GM12873 (cell line): ENCODE measurements around the gene ACAD8.

ENCODE experiments used
- TF ChIP-seq, protein P1 (sequence below): IDR thresholded peaks from 2 replicates; pipeline ENCODE4 v1.5.1; 2012; ENCODE audit warnings: low read depth, mild to moderate bottlenecking, moderate library complexity, low read length, control low read depth; ENCODE audit not compliant: insufficient read depth; ENCODE audit errors: missing control alignments

Gene ACAD8

DNA sequence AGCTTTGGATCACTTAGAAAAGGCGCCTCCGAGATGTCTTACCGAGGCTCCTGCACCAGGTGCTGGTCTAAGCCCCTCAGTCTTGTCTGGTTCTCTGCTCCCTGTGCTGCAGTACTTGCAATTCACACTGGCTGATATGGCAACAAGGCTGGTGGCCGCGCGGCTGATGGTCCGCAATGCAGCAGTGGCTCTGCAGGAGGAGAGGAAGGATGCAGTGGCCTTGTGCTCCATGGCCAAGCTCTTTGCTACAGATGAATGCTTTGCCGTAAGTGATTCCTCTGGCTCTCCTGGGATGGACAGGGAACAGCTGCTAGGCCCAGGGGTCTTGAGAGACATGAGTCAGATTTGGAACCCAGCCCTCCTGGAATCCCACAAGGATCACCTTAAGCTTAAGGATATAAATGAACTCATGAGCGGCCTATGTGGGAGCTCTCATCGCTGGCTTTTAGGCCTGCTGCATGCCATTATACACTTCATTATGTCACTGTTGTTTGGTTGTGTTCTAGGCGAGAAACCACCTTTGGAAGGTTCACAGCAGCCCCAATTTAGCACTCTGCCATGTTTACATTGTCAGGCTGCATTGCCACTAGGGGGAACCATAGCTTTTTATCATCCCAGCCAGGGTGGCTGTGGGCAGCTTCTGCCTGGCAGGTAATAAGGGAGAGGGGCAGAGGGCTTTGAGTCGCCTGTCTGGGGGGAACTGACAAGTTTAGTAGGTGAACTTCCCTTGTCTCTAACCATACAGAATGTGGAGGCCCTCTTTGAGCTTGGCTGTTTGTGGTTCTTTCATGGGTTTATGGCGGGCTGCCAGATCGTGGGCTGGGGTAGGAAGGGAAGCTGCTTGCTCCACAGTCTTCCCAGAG is 8.5 kb downstream of the ACAD8 start:
- TF ChIP-seq, protein P1, sequence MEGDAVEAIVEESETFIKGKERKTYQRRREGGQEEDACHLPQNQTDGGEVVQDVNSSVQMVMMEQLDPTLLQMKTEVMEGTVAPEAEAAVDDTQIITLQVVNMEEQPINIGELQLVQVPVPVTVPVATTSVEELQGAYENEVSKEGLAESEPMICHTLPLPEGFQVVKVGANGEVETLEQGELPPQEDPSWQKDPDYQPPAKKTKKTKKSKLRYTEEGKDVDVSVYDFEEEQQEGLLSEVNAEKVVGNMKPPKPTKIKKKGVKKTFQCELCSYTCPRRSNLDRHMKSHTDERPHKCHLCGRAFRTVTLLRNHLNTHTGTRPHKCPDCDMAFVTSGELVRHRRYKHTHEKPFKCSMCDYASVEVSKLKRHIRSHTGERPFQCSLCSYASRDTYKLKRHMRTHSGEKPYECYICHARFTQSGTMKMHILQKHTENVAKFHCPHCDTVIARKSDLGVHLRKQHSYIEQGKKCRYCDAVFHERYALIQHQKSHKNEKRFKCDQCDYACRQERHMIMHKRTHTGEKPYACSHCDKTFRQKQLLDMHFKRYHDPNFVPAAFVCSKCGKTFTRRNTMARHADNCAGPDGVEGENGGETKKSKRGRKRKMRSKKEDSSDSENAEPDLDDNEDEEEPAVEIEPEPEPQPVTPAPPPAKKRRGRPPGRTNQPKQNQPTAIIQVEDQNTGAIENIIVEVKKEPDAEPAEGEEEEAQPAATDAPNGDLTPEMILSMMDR = peak; percentile 71

DNA sequence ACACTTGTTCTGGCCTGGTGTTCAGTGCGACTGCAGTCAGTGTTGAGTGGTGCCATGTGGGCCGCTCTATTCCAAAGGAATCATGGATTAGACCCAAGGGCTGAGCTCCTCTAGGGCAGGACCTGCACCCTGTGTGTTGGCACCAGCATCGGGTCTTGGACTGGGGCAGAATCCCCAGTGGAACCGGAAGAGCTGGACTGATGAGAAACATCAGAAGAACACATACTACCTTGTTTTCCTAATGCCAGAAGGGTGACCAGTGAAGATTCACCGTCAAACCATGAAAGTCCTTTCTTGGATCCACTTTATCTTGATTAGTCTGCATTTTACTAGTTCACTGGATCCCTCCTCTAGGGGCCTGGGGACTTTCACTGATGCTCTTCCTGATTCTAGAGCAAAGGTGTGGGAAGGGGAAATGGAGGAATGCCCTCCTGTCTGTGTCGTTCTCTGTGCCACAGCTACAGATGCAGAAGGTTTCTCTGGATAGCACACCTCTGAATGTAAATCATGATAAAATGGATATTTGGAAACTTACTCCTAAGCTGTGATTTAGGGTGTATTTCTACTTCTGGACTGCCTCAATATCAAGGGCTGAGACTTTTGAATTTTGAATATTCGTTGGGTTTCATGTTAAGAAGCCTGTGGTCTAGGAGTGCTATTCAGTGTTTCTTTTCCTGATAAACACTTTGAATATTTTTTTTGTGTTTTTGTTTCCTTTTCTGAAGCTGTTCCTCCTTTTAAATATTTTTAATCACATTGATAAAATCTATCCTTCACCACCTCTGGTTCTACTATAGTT is 11.8 kb downstream of the ACAD8 start:
- TF ChIP-seq, protein P1 = no peak

DNA sequence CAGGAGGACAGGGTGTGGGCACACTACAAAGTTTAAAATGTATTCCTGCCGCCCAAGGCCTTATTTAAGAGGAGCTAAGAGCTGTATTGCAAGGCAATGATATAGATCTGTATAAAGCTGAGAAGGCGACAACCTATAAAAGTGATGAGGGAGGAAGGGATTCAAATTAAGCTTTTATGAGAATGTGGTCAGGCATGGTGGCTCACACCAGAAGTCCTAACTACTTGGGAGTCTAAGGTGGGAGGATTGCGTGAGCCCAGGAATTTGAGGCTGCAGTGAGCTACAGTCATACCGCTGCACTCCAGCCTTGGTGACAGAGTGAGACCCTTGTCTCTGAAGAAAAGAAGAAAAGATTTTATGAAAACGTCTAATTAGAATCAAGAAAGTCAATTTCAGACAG is 13.1 kb downstream of the ACAD8 start:
- TF ChIP-seq, protein P1 = no peak

DNA sequence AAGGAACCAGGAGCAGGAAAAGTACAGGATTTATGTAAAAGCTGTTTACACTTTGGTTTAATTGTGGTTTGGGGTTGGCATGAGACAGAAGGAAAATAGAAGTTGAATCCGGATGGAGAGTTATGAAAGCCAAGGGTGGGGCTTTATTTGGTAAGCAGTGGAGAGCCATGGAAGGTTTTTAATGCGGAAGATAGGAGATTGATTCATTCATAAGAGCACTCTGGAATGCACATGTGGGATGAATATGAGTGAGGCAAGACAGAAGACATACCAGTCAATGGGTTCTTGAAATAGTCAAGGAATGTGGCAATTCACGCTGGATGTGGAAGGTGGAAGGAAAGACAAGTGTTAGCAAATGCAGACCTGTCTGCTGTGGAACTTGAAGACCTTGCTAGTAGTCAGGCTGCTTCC is 13.5 kb downstream of the ACAD8 start:
- TF ChIP-seq, protein P1 = no peak

DNA sequence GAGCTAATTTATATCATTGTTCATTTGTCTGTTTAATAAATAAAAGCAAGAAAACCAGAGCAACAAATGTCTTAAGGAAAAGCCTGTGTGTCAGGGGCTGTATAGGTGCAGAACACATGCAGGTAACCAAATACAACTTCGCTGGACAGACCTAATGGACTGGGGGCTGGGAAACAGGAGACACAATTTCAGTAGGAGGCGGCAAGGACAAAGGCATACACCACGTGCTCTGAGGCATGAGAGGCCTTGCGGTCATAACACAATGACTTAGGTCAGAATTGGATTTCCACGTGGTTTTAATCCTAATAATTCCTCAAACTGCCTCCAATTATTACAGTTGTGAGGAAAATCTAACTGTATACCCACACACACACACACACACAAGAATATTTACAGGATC is 14.1 kb downstream of the ACAD8 start:
- TF ChIP-seq, protein P1 = no peak

DNA sequence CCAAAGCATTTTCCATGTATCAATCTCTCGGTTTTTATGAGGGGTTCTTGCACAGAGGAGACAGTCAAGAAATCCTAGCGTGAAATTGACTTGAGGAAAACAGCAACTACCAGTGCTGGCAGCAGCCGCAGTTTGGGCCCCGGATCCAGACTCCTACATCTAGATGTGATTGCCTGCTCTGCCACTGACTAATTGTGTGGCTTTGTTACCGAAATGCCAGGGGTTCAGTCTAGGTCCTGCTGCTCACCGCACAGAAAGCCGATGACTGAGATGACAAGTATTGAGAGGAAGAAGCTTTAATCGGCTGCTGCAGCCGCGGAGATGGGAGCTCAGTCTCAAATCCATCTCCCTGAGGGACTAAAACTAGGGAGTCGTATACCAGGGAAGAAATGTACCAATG is 14.6 kb downstream of the ACAD8 start:
- TF ChIP-seq, protein P1 = no peak

DNA sequence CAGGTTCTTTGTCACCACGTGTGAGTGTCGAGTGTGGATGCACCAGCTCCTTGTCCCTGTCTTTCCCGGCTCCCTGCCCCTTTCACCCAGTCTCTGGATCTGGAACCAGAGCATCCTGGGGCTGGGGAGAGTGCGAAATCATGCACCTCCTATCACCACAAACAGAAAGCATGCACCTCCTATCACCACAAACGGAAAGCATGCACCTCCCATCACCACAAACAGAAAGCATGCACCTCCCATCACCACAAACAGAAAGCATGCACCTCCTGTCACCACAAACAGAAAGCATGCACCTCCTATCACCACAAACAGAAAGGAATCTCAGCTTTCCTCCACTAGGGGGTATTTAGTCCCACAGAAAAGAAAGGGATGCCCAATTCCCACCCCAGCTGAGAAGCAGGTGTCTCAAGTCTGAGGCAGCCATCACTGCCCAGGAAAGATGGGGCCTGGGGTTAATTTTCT is 16.9 kb downstream of the ACAD8 start:
- TF ChIP-seq, protein P1 = peak; percentile 49
